H1 (cell line): Measurements from ENCODE around the gene TOR1B. TPM values are rescaled to one million over a fixed set of nuclear protein-coding genes. Genes with fewer than 3 reads are reported as not detected.

ENCODE experiments used
- polyA plus RNA-seq, 7 experiments: library from polyadenylated mRNA; depleted of rRNA in 3 of 7; stranded (reverse) in 5 of 7; unstranded in 2 of 7; fragments of >200 nt in 5 of 7; fragments of 200-250 nt in 2 of 7; gene quantifications; 1 replicate in 5 of 7; 2 replicates in 1 of 7; 4 replicates in 1 of 7; pipeline versions ENCODE4 v1.2.1 to v1.2.3, GENCODE V29; 2011 to 2013; ENCODE audit warnings: missing spikeins in 2 of 7, mixed read lengths in 2 of 7
- total RNA-seq: library from RNA; stranded (reverse); fragmentation: NEBNext Ultra II Directional; extraction: Animal tissue kit (Norgen Biotek cat#: 25700); gene quantifications from 2 replicates; pipeline ENCODE4 v1.2.1, GENCODE V29; 2021
- TF ChIP-seq, protein P1 (sequence below): fragments of 300-600 bp; sonication (generic); IDR thresholded peaks from 2 replicates; pipeline ENCODE4 v1.7.1; 2012; ENCODE audit warnings: low read length, moderate library complexity, mild to moderate bottlenecking, inconsistent platforms; ENCODE audit not compliant: insufficient replicate concordance

Gene TOR1B
- total and polyA plus RNA-seq, 2 of the 8 experiments (the other 6 are each of a cell fraction or from before 2014, with no cell fraction given), result 11.4 to 17.4 TPM

DNA sequence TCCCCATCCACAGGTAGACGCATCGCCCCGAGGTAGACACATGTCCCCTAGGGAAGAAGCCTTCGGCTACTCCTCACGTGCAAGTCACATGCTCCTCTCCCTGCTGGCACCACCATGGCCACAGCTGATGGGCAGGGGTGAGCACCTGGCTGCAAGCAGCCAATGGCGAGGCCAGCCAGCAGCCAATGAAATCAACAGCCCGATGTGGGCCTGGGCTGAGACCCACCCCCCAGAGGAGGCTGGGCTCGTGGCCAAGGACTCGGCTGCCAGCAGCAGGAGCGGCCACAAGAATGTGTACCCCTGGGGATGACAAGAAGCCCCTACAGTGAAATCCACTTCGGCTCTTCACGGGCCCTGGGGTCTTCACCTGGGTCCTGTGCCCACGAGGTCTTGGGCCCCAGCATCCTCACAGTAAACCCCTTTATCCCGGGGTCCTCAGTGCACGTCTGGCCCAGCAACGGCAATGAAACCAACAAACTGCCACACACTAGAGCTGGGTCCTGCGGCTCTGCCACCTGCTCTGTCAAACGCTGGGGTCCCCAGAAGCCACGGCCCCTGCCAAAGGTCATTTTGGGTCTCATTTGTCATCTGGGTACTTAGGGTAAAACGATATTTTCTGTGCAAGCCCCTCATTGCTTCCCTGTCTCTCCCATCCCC lies 28.1 kb upstream of the TOR1B start (continued):
- TF ChIP-seq, protein P1, sequence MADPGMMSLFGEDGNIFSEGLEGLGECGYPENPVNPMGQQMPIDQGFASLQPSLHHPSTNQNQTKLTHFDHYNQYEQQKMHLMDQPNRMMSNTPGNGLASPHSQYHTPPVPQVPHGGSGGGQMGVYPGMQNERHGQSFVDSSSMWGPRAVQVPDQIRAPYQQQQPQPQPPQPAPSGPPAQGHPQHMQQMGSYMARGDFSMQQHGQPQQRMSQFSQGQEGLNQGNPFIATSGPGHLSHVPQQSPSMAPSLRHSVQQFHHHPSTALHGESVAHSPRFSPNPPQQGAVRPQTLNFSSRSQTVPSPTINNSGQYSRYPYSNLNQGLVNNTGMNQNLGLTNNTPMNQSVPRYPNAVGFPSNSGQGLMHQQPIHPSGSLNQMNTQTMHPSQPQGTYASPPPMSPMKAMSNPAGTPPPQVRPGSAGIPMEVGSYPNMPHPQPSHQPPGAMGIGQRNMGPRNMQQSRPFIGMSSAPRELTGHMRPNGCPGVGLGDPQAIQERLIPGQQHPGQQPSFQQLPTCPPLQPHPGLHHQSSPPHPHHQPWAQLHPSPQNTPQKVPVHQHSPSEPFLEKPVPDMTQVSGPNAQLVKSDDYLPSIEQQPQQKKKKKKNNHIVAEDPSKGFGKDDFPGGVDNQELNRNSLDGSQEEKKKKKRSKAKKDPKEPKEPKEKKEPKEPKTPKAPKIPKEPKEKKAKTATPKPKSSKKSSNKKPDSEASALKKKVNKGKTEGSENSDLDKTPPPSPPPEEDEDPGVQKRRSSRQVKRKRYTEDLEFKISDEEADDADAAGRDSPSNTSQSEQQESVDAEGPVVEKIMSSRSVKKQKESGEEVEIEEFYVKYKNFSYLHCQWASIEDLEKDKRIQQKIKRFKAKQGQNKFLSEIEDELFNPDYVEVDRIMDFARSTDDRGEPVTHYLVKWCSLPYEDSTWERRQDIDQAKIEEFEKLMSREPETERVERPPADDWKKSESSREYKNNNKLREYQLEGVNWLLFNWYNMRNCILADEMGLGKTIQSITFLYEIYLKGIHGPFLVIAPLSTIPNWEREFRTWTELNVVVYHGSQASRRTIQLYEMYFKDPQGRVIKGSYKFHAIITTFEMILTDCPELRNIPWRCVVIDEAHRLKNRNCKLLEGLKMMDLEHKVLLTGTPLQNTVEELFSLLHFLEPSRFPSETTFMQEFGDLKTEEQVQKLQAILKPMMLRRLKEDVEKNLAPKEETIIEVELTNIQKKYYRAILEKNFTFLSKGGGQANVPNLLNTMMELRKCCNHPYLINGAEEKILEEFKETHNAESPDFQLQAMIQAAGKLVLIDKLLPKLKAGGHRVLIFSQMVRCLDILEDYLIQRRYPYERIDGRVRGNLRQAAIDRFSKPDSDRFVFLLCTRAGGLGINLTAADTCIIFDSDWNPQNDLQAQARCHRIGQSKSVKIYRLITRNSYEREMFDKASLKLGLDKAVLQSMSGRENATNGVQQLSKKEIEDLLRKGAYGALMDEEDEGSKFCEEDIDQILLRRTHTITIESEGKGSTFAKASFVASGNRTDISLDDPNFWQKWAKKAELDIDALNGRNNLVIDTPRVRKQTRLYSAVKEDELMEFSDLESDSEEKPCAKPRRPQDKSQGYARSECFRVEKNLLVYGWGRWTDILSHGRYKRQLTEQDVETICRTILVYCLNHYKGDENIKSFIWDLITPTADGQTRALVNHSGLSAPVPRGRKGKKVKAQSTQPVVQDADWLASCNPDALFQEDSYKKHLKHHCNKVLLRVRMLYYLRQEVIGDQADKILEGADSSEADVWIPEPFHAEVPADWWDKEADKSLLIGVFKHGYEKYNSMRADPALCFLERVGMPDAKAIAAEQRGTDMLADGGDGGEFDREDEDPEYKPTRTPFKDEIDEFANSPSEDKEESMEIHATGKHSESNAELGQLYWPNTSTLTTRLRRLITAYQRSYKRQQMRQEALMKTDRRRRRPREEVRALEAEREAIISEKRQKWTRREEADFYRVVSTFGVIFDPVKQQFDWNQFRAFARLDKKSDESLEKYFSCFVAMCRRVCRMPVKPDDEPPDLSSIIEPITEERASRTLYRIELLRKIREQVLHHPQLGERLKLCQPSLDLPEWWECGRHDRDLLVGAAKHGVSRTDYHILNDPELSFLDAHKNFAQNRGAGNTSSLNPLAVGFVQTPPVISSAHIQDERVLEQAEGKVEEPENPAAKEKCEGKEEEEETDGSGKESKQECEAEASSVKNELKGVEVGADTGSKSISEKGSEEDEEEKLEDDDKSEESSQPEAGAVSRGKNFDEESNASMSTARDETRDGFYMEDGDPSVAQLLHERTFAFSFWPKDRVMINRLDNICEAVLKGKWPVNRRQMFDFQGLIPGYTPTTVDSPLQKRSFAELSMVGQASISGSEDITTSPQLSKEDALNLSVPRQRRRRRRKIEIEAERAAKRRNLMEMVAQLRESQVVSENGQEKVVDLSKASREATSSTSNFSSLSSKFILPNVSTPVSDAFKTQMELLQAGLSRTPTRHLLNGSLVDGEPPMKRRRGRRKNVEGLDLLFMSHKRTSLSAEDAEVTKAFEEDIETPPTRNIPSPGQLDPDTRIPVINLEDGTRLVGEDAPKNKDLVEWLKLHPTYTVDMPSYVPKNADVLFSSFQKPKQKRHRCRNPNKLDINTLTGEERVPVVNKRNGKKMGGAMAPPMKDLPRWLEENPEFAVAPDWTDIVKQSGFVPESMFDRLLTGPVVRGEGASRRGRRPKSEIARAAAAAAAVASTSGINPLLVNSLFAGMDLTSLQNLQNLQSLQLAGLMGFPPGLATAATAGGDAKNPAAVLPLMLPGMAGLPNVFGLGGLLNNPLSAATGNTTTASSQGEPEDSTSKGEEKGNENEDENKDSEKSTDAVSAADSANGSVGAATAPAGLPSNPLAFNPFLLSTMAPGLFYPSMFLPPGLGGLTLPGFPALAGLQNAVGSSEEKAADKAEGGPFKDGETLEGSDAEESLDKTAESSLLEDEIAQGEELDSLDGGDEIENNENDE, result no peak
- TF ChIP-seq, all 59 proteins: peak for 3
